Measurements from ENCODE around the gene PTPRN2.

Gene PTPRN2

GRCh38 chr7:157709531-157710251, 877.9 kb downstream of the PTPRN2 start:
- no peak overlapping the region for H3K4me3 ChIP-seq (ENCODE audit: low read depth, low read length)
- DNase-seq (ENCODE audit: low read depth), result no peak
- no peak for TF ChIP-seq CTCF (IDR thresholded peaks at IDR 0.05; ENCODE audit: low read depth, low read length)

- no peak for DNase-seq (ENCODE audit: low read depth)
- no peak for TF ChIP-seq CTCF (IDR thresholded peaks at IDR 0.05; ENCODE audit: low read depth, low read length)
- no peak for TF ChIP-seq POLR2A (IDR thresholded peaks at IDR 0.05; ENCODE audit: extremely low read depth, insufficient read length)
- TF ChIP-seq, protein P1, sequence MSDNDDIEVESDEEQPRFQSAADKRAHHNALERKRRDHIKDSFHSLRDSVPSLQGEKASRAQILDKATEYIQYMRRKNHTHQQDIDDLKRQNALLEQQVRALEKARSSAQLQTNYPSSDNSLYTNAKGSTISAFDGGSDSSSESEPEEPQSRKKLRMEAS (IDR thresholded peaks at IDR 0.05; ENCODE audit: low read depth, low read length), result no peak
- TF ChIP-seq MYC (IDR thresholded peaks at IDR 0.05; ENCODE audit: low read depth, low read length), result no peak
- H3K4me3 ChIP-seq (ENCODE audit: low read depth, low read length), result no peak overlapping the region
Measured at GRCh38 chr7:157708919-157709295, 878.7 kb downstream of the PTPRN2 start.

DNA sequence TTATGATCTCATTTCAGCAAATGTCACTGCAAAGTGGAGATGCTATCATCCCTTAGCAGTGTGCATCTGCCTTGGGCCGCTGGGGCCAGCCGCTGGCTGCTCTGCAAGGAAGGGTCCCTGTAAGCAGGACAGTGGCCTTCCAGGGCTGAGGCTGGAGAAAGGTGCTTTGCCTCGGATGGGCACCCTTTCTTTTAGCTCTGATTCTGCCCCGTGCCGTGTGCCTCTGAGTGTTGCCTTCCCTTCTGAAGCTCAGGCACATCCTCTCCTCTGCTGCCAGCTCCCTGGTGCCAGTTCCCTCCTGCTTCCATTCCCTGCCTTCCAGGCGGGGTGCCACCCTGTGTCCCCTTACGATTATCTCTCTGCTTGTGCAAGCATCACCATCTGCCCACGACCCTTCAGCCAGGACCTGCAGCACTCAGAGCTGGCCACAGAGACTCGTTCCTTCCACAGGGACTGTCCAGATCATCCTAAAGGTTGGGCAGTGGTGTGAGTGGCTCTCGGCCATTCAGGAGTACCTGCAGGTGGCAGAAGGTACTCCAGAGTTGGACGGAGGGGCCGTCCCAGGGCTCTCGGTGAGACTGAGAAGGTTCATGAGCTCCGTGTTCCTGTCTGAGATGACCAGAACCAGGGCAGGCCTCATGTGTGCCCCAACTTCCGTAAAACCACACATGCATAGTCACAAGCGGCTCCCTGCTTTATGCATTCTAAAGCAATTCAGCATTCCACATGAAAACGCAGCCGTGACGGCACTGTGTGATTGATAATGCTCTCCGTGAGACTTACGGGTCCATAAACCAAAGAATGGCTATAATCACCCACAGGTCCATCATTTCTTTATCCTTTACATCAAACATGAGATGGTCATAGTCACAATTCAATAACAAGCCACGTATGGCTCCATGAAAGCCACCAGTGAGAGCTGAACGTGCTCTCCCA, 879.4 kb downstream of the PTPRN2 start:
- TF ChIP-seq POLR2A (IDR thresholded peaks at IDR 0.05; ENCODE audit: extremely low read depth, insufficient read length) (no peak), MYC (IDR thresholded peaks at IDR 0.05; ENCODE audit: low read depth, low read length) (no peak), CTCF (IDR thresholded peaks at IDR 0.05; ENCODE audit: low read depth, low read length) (no peak)
- TF ChIP-seq, protein P1 (IDR thresholded peaks at IDR 0.05; ENCODE audit: low read depth, low read length), result no peak
- no peak for DNase-seq (ENCODE audit: low read depth)

GRCh38 chr7:157704365-157704764, 883.3 kb downstream of the PTPRN2 start:
- H3K4me3 ChIP-seq (ENCODE audit: low read depth, low read length), result no peak overlapping the region
- DNase-seq (ENCODE audit: low read depth), result no peak
- TF ChIP-seq, protein P1 (IDR thresholded peaks at IDR 0.05; ENCODE audit: low read depth, low read length), result no peak
- TF ChIP-seq CTCF (IDR thresholded peaks at IDR 0.05; ENCODE audit: low read depth, low read length), result no peak
- TF ChIP-seq POLR2A (IDR thresholded peaks at IDR 0.05; ENCODE audit: extremely low read depth, insufficient read length), result no peak
- no peak for TF ChIP-seq MYC (IDR thresholded peaks at IDR 0.05; ENCODE audit: low read depth, low read length)

More for the DNA sequence above, 879.4 kb downstream of the PTPRN2 start:
- H3K4me3 ChIP-seq (ENCODE audit: low read depth, low read length), result no peak overlapping the region

DNA sequence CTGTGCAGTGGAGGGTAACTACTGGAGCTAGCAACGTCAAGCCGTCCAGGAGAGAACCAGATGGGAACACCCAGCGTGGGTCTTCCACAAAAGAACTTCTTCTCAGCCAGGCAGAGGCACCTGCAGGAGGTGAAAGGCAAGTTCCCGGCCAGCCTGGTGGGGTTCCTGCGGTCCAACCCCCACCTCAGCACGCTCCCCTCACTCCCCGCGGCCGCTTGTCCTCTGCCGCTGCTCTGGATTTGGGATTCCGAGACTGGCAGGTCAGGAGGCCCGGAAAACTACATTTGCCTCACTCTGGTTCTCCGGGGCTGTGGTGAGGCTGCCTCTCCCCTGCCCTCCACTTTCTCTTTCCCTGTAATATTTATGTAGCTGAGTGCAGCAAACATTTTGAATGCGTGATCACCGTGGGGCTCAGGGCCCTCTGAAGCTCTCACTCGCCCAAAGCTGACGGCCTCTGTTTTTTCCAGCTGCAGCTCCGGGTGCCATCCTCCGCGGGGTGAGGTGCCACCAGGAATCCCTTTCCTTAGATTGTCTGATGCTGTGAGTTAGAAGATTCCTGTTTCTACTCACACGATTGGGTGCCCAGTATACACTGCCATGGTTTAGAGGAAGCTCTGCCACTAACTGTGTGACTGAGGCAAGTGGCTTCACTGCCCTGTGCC, 884.0 kb downstream of the PTPRN2 start:
- no peak for DNase-seq (ENCODE audit: low read depth)
- no peak for TF ChIP-seq CTCF (IDR thresholded peaks at IDR 0.05; ENCODE audit: low read depth, low read length)
- TF ChIP-seq MYC (IDR thresholded peaks at IDR 0.05; ENCODE audit: low read depth, low read length), result no peak
- TF ChIP-seq, protein P1 (IDR thresholded peaks at IDR 0.05; ENCODE audit: low read depth, low read length), result no peak
- no peak for TF ChIP-seq POLR2A (IDR thresholded peaks at IDR 0.05; ENCODE audit: extremely low read depth, insufficient read length)
- H3K4me3 ChIP-seq (ENCODE audit: low read depth, low read length), result no peak overlapping the region
